GM06990 (cell line): Measurements from ENCODE around the gene ITK.

Experiments
- DNase-seq: peaks from one replicate; pipeline ENCODE4 v3.0.0-alpha.2; 2011; ENCODE audit not compliant: insufficient read length; ENCODE audit errors: extremely low read depth
- H3K27me3 ChIP-seq: replicated peaks from 2 replicates; pipeline ENCODE4 v1.6.0; 2011; ENCODE audit warnings: low read length; ENCODE audit not compliant: control insufficient read depth, insufficient read depth
- H3K36me3 ChIP-seq: 2 replicates; pipeline ENCODE4 v1.5.1; 2011; ENCODE audit warnings: low read length; ENCODE audit not compliant: control insufficient read depth, insufficient read depth
- H3K4me3 ChIP-seq: replicated peaks from 2 replicates; pipeline ENCODE4 v1.5.1; 2011; ENCODE audit warnings: low read depth, mild to moderate bottlenecking, control low read depth, low read length
- CTCF ChIP-seq: IDR thresholded peaks from 2 replicates; pipeline ENCODE4 v1.5.1; 2011; ENCODE audit warnings: low read length, control low read depth, mild to moderate bottlenecking, inconsistent platforms; ENCODE audit not compliant: insufficient read depth, poor library complexity, severe bottlenecking

Gene ITK

GRCh38 chr5:157289164-157289819 is 108.7 kb downstream of the ITK start:
- no peak overlapping the region for H3K4me3 ChIP-seq
- no peak for TF ChIP-seq CTCF
- DNase-seq: no peak
- H3K36me3 ChIP-seq: peaks cover 39% of the 10 kb centered on the region
- H3K27me3 ChIP-seq: no peaks in the 10 kb centered on the region

- no peak for DNase-seq
- Histone ChIP-seq H3K36me3 (peaks cover 41% of the 10 kb centered on the region), H3K27me3 (no peaks in the 10 kb centered on the region), H3K4me3 (no peak overlapping the region)
- no peak for TF ChIP-seq CTCF
Measured at GRCh38 chr5:157290156-157290980, 109.7 kb downstream of the ITK start.

GRCh38 chr5:157290981-157291711 is 110.5 kb downstream of the ITK start:
- TF ChIP-seq CTCF: no peak
- peaks cover 38% of the 10 kb centered on the region for H3K36me3 ChIP-seq
- DNase-seq: no peak
- no peak overlapping the region for H3K4me3 ChIP-seq
- no peaks in the 10 kb centered on the region for H3K27me3 ChIP-seq

- DNase-seq: no peak
- peaks cover 36% of the 10 kb centered on the region for H3K36me3 ChIP-seq
- H3K4me3 ChIP-seq: no peak overlapping the region
- TF ChIP-seq CTCF: no peak
- no peaks in the 10 kb centered on the region for H3K27me3 ChIP-seq
Measured at GRCh38 chr5:157292599-157292998, 112.0 kb downstream of the ITK start.

GRCh38 chr5:157294407-157295091 is 113.9 kb downstream of the ITK start:
- no peaks in the 10 kb centered on the region for H3K27me3 ChIP-seq
- H3K36me3 ChIP-seq: peaks cover 32% of the 10 kb centered on the region
- DNase-seq: no peak
- no peak overlapping the region for H3K4me3 ChIP-seq
- no peak for TF ChIP-seq CTCF
